ENCODE measurements around the gene XRCC5.

The XRCC5 gene

GRCh38 chr2:216214768-216215167, 105.6 kb downstream of the XRCC5 start:
- Mint-ChIP-seq H3K27ac (no peak overlapping the region), H3K27me3 (no peaks in the 10 kb centered on the region), H3K9me3 (no peaks in the 10 kb centered on the region), H3K36me3 (peaks cover 27% of the 10 kb centered on the region), H3K4me3 (no peak overlapping the region), H3K4me1 (peaks cover 35% of the 10 kb centered on the region)
- CTCF ChIA-PET = interaction anchor here (1.2 to 1.5 kb wide), 4 partner anchors 10 to 190 kb away, joined by 3 to 8 read pairs (median 4); no protein-coding TSS in a partner anchor
- no peak for DNase-seq

- Mint-ChIP-seq H3K27ac (no peak overlapping the region), H3K9me3 (no peaks in the 10 kb centered on the region), H3K4me3 (no peak overlapping the region), H3K4me1 (peaks cover 32% of the 10 kb centered on the region), H3K36me3 (peaks cover 25% of the 10 kb centered on the region), H3K27me3 (no peaks in the 10 kb centered on the region)
- no peak for DNase-seq
- CTCF ChIA-PET = interaction anchor here (1.2 to 1.5 kb wide), 4 partner anchors 11 to 189 kb away, joined by 3 to 8 read pairs (median 4); no protein-coding TSS in a partner anchor
Measured at GRCh38 chr2:216215658-216216390, 106.7 kb downstream of the XRCC5 start.

- Mint-ChIP-seq H3K27ac (peak overlapping the region; percentile 67), H3K27me3 (no peaks in the 10 kb centered on the region), H3K4me3 (no peak overlapping the region), H3K36me3 (peaks cover 27% of the 10 kb centered on the region), H3K9me3 (no peaks in the 10 kb centered on the region), H3K4me1 (peaks cover 45% of the 10 kb centered on the region)
- CTCF ChIA-PET = interaction anchor here (0.7 to 0.9 kb wide), 2 partner anchors 54 to 299 kb away, joined by 3 read pairs; no protein-coding TSS in a partner anchor
- no peak for DNase-seq
Measured at GRCh38 chr2:216216951-216217903, 108.1 kb downstream of the XRCC5 start.

- Mint-ChIP-seq H3K4me3 (no peak overlapping the region), H3K27ac (no peak overlapping the region), H3K27me3 (no peaks in the 10 kb centered on the region), H3K9me3 (no peaks in the 10 kb centered on the region), H3K4me1 (peaks cover 51% of the 10 kb centered on the region), H3K36me3 (peaks cover 27% of the 10 kb centered on the region)
- DNase-seq = no peak
- CTCF ChIA-PET = no interaction called here
Measured at GRCh38 chr2:216217904-216218260, 108.7 kb downstream of the XRCC5 start.

GRCh38 chr2:216219861-216220260, 110.7 kb downstream of the XRCC5 start:
- Mint-ChIP-seq H3K4me1 (peaks cover 54% of the 10 kb centered on the region), H3K27me3 (no peaks in the 10 kb centered on the region), H3K27ac (no peak overlapping the region), H3K36me3 (peaks cover 25% of the 10 kb centered on the region), H3K9me3 (no peaks in the 10 kb centered on the region), H3K4me3 (no peak overlapping the region)
- DNase-seq = no peak
- CTCF ChIA-PET = interaction anchor here (0.6 to 3.8 kb wide), 2 partner anchors 183 to 184 kb away, joined by 3 to 32 read pairs; no protein-coding TSS in a partner anchor

- CTCF ChIA-PET = interaction anchor here (0.9 to 3.8 kb wide), 3 partner anchors 102 to 186 kb away, joined by 3 to 32 read pairs (median 3); no protein-coding TSS in a partner anchor
- Mint-ChIP-seq H3K27ac (peak overlapping the region; percentile 82), H3K27me3 (no peaks in the 10 kb centered on the region), H3K36me3 (peaks cover 25% of the 10 kb centered on the region), H3K9me3 (no peaks in the 10 kb centered on the region), H3K4me3 (no peak overlapping the region), H3K4me1 (peaks cover 54% of the 10 kb centered on the region)
- no peak for DNase-seq
Measured at GRCh38 chr2:216220976-216221375, 111.8 kb downstream of the XRCC5 start.

GRCh38 chr2:216221811-216222210, 112.7 kb downstream of the XRCC5 start:
- peaks cover 23% of the 10 kb centered on the region for H3K36me3 Mint-ChIP-seq
- DNase-seq = no peak
- CTCF ChIA-PET = interaction anchor here (0.8 to 3.8 kb wide), 3 partner anchors 62 to 182 kb away, joined by 3 to 32 read pairs (median 3); no protein-coding TSS in a partner anchor
- no peaks in the 10 kb centered on the region for H3K27me3 Mint-ChIP-seq
- peak overlapping the region; percentile 0 for H3K27ac Mint-ChIP-seq
- H3K4me3 Mint-ChIP-seq = no peak overlapping the region
- no peaks in the 10 kb centered on the region for H3K9me3 Mint-ChIP-seq
- peaks cover 46% of the 10 kb centered on the region for H3K4me1 Mint-ChIP-seq

- peaks cover 36% of the 10 kb centered on the region for H3K4me1 Mint-ChIP-seq
- H3K27ac Mint-ChIP-seq = no peak overlapping the region
- peaks cover 22% of the 10 kb centered on the region for H3K36me3 Mint-ChIP-seq
- H3K9me3 Mint-ChIP-seq = no peaks in the 10 kb centered on the region
- no peaks in the 10 kb centered on the region for H3K27me3 Mint-ChIP-seq
- no peak for DNase-seq
- CTCF ChIA-PET = interaction anchor here (1.1 to 3.8 kb wide), 3 partner anchors 103 to 188 kb away, joined by 3 to 32 read pairs (median 3); no protein-coding TSS in a partner anchor
- no peak overlapping the region for H3K4me3 Mint-ChIP-seq
Measured at GRCh38 chr2:216222650-216223352, 113.7 kb downstream of the XRCC5 start.

GRCh38 chr2:216224388-216224787, 115.2 kb downstream of the XRCC5 start:
- Mint-ChIP-seq H3K9me3 (no peaks in the 10 kb centered on the region), H3K27ac (no peak overlapping the region), H3K36me3 (peaks cover 12% of the 10 kb centered on the region), H3K4me1 (peaks cover 28% of the 10 kb centered on the region), H3K27me3 (no peaks in the 10 kb centered on the region), H3K4me3 (no peak overlapping the region)
- CTCF ChIA-PET = no interaction called here
- no peak for DNase-seq

GRCh38 chr2:216229277-216229914, 120.2 kb downstream of the XRCC5 start:
- peaks cover 17% of the 10 kb centered on the region for H3K9me3 Mint-ChIP-seq
- H3K4me1 Mint-ChIP-seq = peaks cover 8% of the 10 kb centered on the region
- H3K27me3 Mint-ChIP-seq = no peaks in the 10 kb centered on the region
- DNase-seq = no peak
- H3K4me3 Mint-ChIP-seq = no peak overlapping the region
- peaks cover 6% of the 10 kb centered on the region for H3K36me3 Mint-ChIP-seq
- H3K27ac Mint-ChIP-seq = no peak overlapping the region
- CTCF ChIA-PET = interaction anchor here (1.3 kb wide), 1 partner anchor 175 kb away, joined by 5 read pairs; no protein-coding TSS in a partner anchor

- Mint-ChIP-seq H3K27me3 (no peaks in the 10 kb centered on the region), H3K27ac (no peak overlapping the region), H3K4me1 (peaks cover 8% of the 10 kb centered on the region), H3K36me3 (peaks cover 8% of the 10 kb centered on the region), H3K9me3 (peaks cover 19% of the 10 kb centered on the region), H3K4me3 (no peak overlapping the region)
- no peak for DNase-seq
- CTCF ChIA-PET = no interaction called here
Measured at GRCh38 chr2:216231867-216232266, 122.7 kb downstream of the XRCC5 start.

GRCh38 chr2:216232721-216233120, 123.6 kb downstream of the XRCC5 start:
- Mint-ChIP-seq H3K4me3 (no peak overlapping the region), H3K9me3 (peaks cover 19% of the 10 kb centered on the region), H3K27me3 (no peaks in the 10 kb centered on the region), H3K4me1 (peaks cover 8% of the 10 kb centered on the region), H3K27ac (no peak overlapping the region), H3K36me3 (peaks cover 8% of the 10 kb centered on the region)
- CTCF ChIA-PET = no interaction called here
- no peak for DNase-seq

- peaks cover 8% of the 10 kb centered on the region for H3K4me1 Mint-ChIP-seq
- H3K27ac Mint-ChIP-seq = no peak overlapping the region
- H3K4me3 Mint-ChIP-seq = no peak overlapping the region
- no peak for DNase-seq
- CTCF ChIA-PET = no interaction called here
- H3K27me3 Mint-ChIP-seq = no peaks in the 10 kb centered on the region
- H3K9me3 Mint-ChIP-seq = peaks cover 19% of the 10 kb centered on the region
- H3K36me3 Mint-ChIP-seq = peaks cover 8% of the 10 kb centered on the region
Measured at GRCh38 chr2:216233281-216233995, 124.3 kb downstream of the XRCC5 start.

All from activated naive CD4-positive, alpha-beta T cell treated with anti-CD3 and anti-CD28 coated beads, Interleukin-2, amount 10 ng/mL, durations not matched to agents 7 days and 5 days (primary cell).